WTC11 (cell line): ENCODE measurements around the gene NDC1. TPM values are rescaled to one million over a fixed set of nuclear protein-coding genes. Genes with fewer than 3 reads are reported as not detected.

Source experiments
- ATAC-seq: fragments of 200-7000 bp; cut with Tn5 transposase; 2 replicates; pipeline ENCODE4 v1.10.0; 2021; ENCODE audit warnings: mild to moderate bottlenecking, moderate library complexity
- CTCF ChIA-PET: fragments of 300-600 bp; sonication (Branson Sonifier 250); formaldehyde crosslinking; loops from one replicate; lab custom pipeline; 2021; ENCODE audit warnings: antibody characterized with exemption; lab: Charles Lee
- POLR2A ChIA-PET: fragments of 350-600 bp; sonication (Branson Sonifier 250); formaldehyde crosslinking; loops from one replicate; lab custom pipeline; 2021; ENCODE audit warnings: antibody characterized with exemption; lab: Charles Lee
- DNase-seq: peaks from one replicate; pipeline ENCODE4 v3.0.0; 2021; ENCODE audit warnings: low spot score
- H3K27ac Mint-ChIP-seq: 2 replicates; pipeline ENCODE4 v1.8.0; 2021; ENCODE audit warnings: mixed read lengths
- H3K27me3 Mint-ChIP-seq: 2 replicates; pipeline ENCODE4 v1.8.0; 2021; ENCODE audit warnings: low read depth, mild to moderate bottlenecking, moderate library complexity, mixed read lengths
- H3K36me3 Mint-ChIP-seq: 2 replicates; pipeline ENCODE4 v1.8.0; 2021; ENCODE audit warnings: mixed read lengths
- H3K4me1 Mint-ChIP-seq: 2 replicates; pipeline ENCODE4 v1.8.0; 2022; ENCODE audit warnings: mixed read lengths
- H3K4me3 Mint-ChIP-seq: 2 replicates; pipeline ENCODE4 v1.8.0; 2021; ENCODE audit warnings: mild to moderate bottlenecking, moderate library complexity, mixed read lengths
- H3K9me3 Mint-ChIP-seq: 2 replicates; pipeline ENCODE4 v1.8.0; 2021; ENCODE audit warnings: mixed read lengths
- CTCF ChIP-seq: fragments of 200-600 bp; IDR thresholded peaks from 2 replicates; pipeline ENCODE4 v1.8.0; 2022; ENCODE audit warnings: antibody characterized with exemption
- ELF4 ChIP-seq: sonication (generic); formaldehyde crosslinking; IDR thresholded peaks from 2 replicates; pipeline ENCODE4 v1.8.1; 2022; ENCODE audit warnings: low read depth, mild to moderate bottlenecking, moderate library complexity, missing genetic modification reagents
- ETV6 ChIP-seq: sonication (generic); formaldehyde crosslinking; IDR thresholded peaks from 2 replicates; pipeline ENCODE4 v1.8.1; 2022; ENCODE audit warnings: mild to moderate bottlenecking, missing genetic modification reagents
- FOXJ3 ChIP-seq: sonication (generic); formaldehyde crosslinking; IDR thresholded peaks from 2 replicates; pipeline ENCODE4 v1.9.0; 2021; ENCODE audit warnings: missing genetic modification reagents, mild to moderate bottlenecking, borderline replicate concordance
- GABPB1 ChIP-seq: sonication (generic); formaldehyde crosslinking; IDR thresholded peaks from 2 replicates; pipeline ENCODE4 v1.8.1; 2023; ENCODE audit warnings: mild to moderate bottlenecking, missing genetic modification reagents
- GRHL2 ChIP-seq: fragments of 250-450 bp; sonication (Bioruptor Pico); IDR thresholded peaks from 2 replicates; pipeline ENCODE4 v1.8.0; 2022; ENCODE audit warnings: mild to moderate bottlenecking, moderate library complexity; ENCODE audit not compliant: insufficient replicate concordance, severe bottlenecking
- HMGA2 ChIP-seq: fragments of 250-450 bp; sonication (Bioruptor Pico); IDR thresholded peaks from 2 replicates; pipeline ENCODE4 v1.4.0; 2021; ENCODE audit warnings: mild to moderate bottlenecking, moderate library complexity
- IRF1 ChIP-seq: sonication (generic); formaldehyde crosslinking; IDR thresholded peaks from 2 replicates; pipeline ENCODE4 v1.8.0; 2023; ENCODE audit warnings: missing genetic modification reagents
- JAZF1 ChIP-seq: fragments of 250-450 bp; sonication (Bioruptor Pico); IDR thresholded peaks from 2 replicates; pipeline ENCODE4 v1.9.0; 2021; ENCODE audit warnings: moderate library complexity, mild to moderate bottlenecking, inconsistent platforms
- JUN ChIP-seq: sonication (generic); formaldehyde crosslinking; IDR thresholded peaks from 2 replicates; pipeline ENCODE4 v1.8.0; 2023; ENCODE audit warnings: mild to moderate bottlenecking, missing genetic modification reagents
- MAX ChIP-seq: sonication (generic); formaldehyde crosslinking; IDR thresholded peaks from 2 replicates; pipeline ENCODE4 v1.8.0; 2022; ENCODE audit warnings: mild to moderate bottlenecking, missing genetic modification reagents
- MXD4 ChIP-seq: fragments of 250-450 bp; sonication (Bioruptor Pico); IDR thresholded peaks from 2 replicates; pipeline ENCODE4 v1.8.0; 2021; ENCODE audit warnings: mild to moderate bottlenecking, moderate library complexity, borderline replicate concordance
- NFATC4 ChIP-seq: fragments of 250-450 bp; sonication (Bioruptor Pico); IDR thresholded peaks from 2 replicates; pipeline ENCODE4 v1.9.0; 2021; ENCODE audit warnings: mild to moderate bottlenecking
- RORB ChIP-seq: fragments of 250-450 bp; sonication (Bioruptor Pico); IDR thresholded peaks from 2 replicates; pipeline ENCODE4 v1.9.0; 2021; ENCODE audit warnings: mild to moderate bottlenecking
- STAT6 ChIP-seq: sonication (generic); formaldehyde crosslinking; conservative IDR thresholded peaks from 2 replicates; pipeline ENCODE4 v1.8.1; 2023; ENCODE audit warnings: mild to moderate bottlenecking, low read depth, missing genetic modification reagents, moderate library complexity
- TCF7 ChIP-seq: sonication (generic); formaldehyde crosslinking; IDR thresholded peaks from 2 replicates; pipeline ENCODE4 v1.8.0; 2022; ENCODE audit warnings: mild to moderate bottlenecking, low read depth, missing genetic modification reagents, moderate library complexity
- TEAD1 ChIP-seq: sonication (generic); formaldehyde crosslinking; IDR thresholded peaks from 2 replicates; pipeline ENCODE4 v1.8.0; 2022; ENCODE audit warnings: mild to moderate bottlenecking, missing genetic modification reagents
- ZNF219 ChIP-seq: sonication (generic); formaldehyde crosslinking; IDR thresholded peaks from 2 replicates; pipeline ENCODE4 v1.8.0; 2023; ENCODE audit warnings: missing genetic modification reagents, mild to moderate bottlenecking, borderline replicate concordance
- ZNF416 ChIP-seq: fragments of 250-450 bp; sonication (Bioruptor Pico); IDR thresholded peaks from 2 replicates; pipeline ENCODE4 v1.9.0; 2021; ENCODE audit warnings: mild to moderate bottlenecking, inconsistent platforms
- ZNF425 ChIP-seq: fragments of 250-450 bp; sonication (Bioruptor Pico); conservative IDR thresholded peaks from 2 replicates; pipeline ENCODE4 v1.9.0; 2021; ENCODE audit warnings: mild to moderate bottlenecking
- total RNA-seq: library from RNA; stranded (reverse); gene quantifications from 3 replicates; pipeline ENCODE4 v1.2.3, GENCODE V29; 2021
- TF ChIP-seq, protein P1 (sequence below): sonication (generic); formaldehyde crosslinking; IDR thresholded peaks from 2 replicates; pipeline ENCODE4 v1.8.1; 2023; ENCODE audit warnings: mild to moderate bottlenecking, missing genetic modification reagents, moderate library complexity
- TF ChIP-seq, protein P2 (sequence below): sonication (generic); formaldehyde crosslinking; IDR thresholded peaks from 2 replicates; pipeline ENCODE4 v1.8.1; 2023; ENCODE audit warnings: mild to moderate bottlenecking, missing genetic modification reagents, moderate library complexity

NDC1 gene
- total RNA-seq, 1 experiment from 2014 or later, result 52.4 TPM

DNA sequence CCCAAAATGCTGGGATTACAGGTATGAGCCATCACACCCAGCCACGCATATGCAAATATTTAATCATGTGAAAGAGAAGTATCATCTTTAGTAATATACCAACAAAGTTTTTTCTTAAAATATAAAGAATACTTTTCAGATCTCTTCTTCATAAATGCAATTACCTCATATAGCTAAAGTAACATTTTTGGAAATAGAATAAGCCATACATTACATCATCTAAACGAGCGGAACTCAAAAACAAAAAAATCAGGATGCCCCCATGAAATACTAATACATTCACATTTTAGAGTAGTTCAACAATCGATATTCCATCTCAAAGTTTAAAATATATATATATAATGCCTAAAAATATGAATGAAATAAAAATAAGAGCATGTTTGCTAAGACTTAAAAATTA lies 4.7 kb downstream of the NDC1 start (continued):
- TF ChIP-seq CTCF, result no peak

DNA sequence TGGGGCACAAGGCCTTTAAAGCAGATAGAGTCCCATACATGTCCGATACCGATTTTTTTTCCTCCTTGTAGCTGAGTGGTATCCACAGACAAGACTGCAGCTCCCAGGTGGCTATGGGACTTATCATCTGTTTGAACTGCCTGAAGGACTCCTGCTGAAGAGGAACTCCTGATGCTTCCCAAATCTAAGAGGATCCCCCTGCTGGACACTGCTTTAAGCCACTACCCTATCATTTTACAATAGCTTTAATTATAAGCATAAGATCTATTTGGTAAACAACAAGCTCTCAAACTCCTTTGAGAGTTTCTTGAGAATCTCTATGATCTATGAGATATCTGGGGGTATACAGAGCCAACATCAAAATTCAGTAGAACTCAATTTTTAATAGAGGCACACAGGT lies 11.7 kb downstream of the NDC1 start:
- Mint-ChIP-seq H3K36me3 (peaks cover 50% of the 10 kb centered on the region), H3K4me1 (no peaks in the 10 kb centered on the region), H3K27me3 (no peaks in the 10 kb centered on the region), H3K4me3 (no peak overlapping the region), H3K27ac (no peak overlapping the region), H3K9me3 (no peaks in the 10 kb centered on the region)
- DNase-seq (no peak), ATAC-seq (no peak)
- POLR2A ChIA-PET, result interaction anchor here (0.5 kb wide), 1 partner anchor 19 kb away, joined by 3 read pairs; no protein-coding TSS in a partner anchor
- TF ChIP-seq MAX (CRISPR knock-in tag) (no peak), GRHL2 (CRISPR knock-in tag) (no peak), ETV6 (CRISPR knock-in tag) (no peak), RORB (CRISPR knock-in tag) (no peak)
- TF ChIP-seq, protein P1, sequence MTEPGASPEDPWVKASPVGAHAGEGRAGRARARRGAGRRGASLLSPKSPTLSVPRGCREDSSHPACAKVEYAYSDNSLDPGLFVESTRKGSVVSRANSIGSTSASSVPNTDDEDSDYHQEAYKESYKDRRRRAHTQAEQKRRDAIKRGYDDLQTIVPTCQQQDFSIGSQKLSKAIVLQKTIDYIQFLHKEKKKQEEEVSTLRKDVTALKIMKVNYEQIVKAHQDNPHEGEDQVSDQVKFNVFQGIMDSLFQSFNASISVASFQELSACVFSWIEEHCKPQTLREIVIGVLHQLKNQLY (CRISPR knock-in tag), result no peak
- CTCF ChIA-PET, result interaction anchor here (1.1 to 2.1 kb wide), 7 partner anchors 11 to 340 kb away, joined by 3 to 5 read pairs (median 3); partner anchors contain the start of genes IFT25, LRRC42 and NDC1

GRCh38 chr1:53825306-53825705 lies 12.8 kb downstream of the NDC1 start:
- Mint-ChIP-seq H3K27me3 (no peaks in the 10 kb centered on the region), H3K9me3 (no peaks in the 10 kb centered on the region), H3K36me3 (peaks cover 46% of the 10 kb centered on the region), H3K4me1 (no peaks in the 10 kb centered on the region), H3K4me3 (no peak overlapping the region), H3K27ac (no peak overlapping the region)
- DNase-seq (no peak), ATAC-seq (no peak)
- POLR2A ChIA-PET, result no interaction called here
- CTCF ChIA-PET, result interaction anchor here (1.5 to 2.1 kb wide), 2 partner anchors 13 to 339 kb away, joined by 5 read pairs; no protein-coding TSS in a partner anchor
- TF ChIP-seq GABPB1 (CRISPR knock-in tag) (no peak), JAZF1 (no peak), MXD4 (CRISPR knock-in tag) (no peak), ETV6 (CRISPR knock-in tag) (no peak), FOXJ3 (CRISPR knock-in tag) (no peak), JUN (CRISPR knock-in tag) (no peak), TCF7 (CRISPR knock-in tag) (no peak), ELF4 (no peak), STAT6 (no peak), HMGA2 (CRISPR knock-in tag) (no peak), TEAD1 (no peak), NFATC4 (no peak), GRHL2 (CRISPR knock-in tag) (no peak), ZNF416 (CRISPR knock-in tag) (no peak), ZNF219 (CRISPR knock-in tag) (no peak), ZNF425 (no peak), IRF1 (no peak), RORB (CRISPR knock-in tag) (no peak)
- TF ChIP-seq, protein P2, sequence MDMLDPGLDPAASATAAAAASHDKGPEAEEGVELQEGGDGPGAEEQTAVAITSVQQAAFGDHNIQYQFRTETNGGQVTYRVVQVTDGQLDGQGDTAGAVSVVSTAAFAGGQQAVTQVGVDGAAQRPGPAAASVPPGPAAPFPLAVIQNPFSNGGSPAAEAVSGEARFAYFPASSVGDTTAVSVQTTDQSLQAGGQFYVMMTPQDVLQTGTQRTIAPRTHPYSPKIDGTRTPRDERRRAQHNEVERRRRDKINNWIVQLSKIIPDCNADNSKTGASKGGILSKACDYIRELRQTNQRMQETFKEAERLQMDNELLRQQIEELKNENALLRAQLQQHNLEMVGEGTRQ (CRISPR knock-in tag), result no peak
